ENCODE results near the gene ADGRL2. TPM values are rescaled to one million over a fixed set of nuclear protein-coding genes. Genes with fewer than 3 reads are reported as not detected.
A peak's percentile ranks its signal among the peaks of the same experiment; 100 is the strongest.

The ADGRL2 gene
- total and polyA plus RNA-seq, 2 experiments from 2014 or later: 38.2 to 90.3 TPM

DNA sequence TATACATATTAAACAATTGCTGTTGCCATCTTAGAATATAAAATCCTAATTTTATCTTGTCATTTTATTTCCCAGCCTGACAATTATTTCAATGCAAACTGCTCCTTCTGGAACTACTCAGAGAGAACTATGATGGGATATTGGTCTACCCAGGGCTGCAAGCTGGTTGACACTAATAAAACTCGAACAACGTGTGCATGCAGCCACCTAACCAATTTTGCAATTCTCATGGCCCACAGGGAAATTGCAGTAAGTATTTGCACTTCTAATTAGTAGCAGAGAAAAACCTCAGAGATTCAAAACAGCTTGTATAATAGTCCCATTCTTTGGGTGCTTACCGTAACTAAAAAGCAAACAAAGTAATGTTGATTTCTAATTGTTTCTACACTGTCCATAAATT, 167.2 kb downstream of the ADGRL2 start:
- Histone ChIP-seq H3K27ac (ENCODE audit: low read depth) (peak overlapping the region; percentile 24), H3K9me2 (ENCODE audit: insufficient read depth) (no peaks in the 10 kb centered on the region), H3K4me1 (ENCODE audit: insufficient read depth) (peaks cover 58% of the 10 kb centered on the region), H3K4me2 (peak overlapping the region; percentile 27; the same call in 1 of the 2 replicates), H3K79me2 (replicated peaks; ENCODE audit: insufficient read depth) (peaks cover 4% of the 10 kb centered on the region; the same call in 1 of the 2 replicates), H3K4me3 (no peak overlapping the region), H2AFZ (no peak overlapping the region), H3K27me3 (ENCODE audit: insufficient read depth) (no peaks in the 10 kb centered on the region), H3K36me3 (ENCODE audit: insufficient read depth) (peaks cover 7% of the 10 kb centered on the region; the same call in 1 of the 2 replicates), H3F3A (replicated peaks; ENCODE audit: low read depth) (no peaks in the 10 kb centered on the region), H4K20me1 (replicated peaks; ENCODE audit: insufficient read depth) (no peaks in the 10 kb centered on the region)
- Mint-ChIP-seq H3K27ac (peak overlapping the region; percentile 48; the same call in 1 of the 2 replicates), H3K36me3 (ENCODE audit: low read depth) (peaks cover 42% of the 10 kb centered on the region; the same call in 2 of the 3 replicates), H3K9me3 (no peaks in the 10 kb centered on the region), H3K4me3 (no peak overlapping the region), H3K27me3 (ENCODE audit: insufficient read depth, low read depth, poor library complexity) (no peaks in the 10 kb centered on the region), H3K4me1 (peaks cover 38% of the 10 kb centered on the region)
- TF ChIP-seq EZH2phosphoT487 (IDR thresholded peaks at IDR 0.05; ENCODE audit: unreplicated experiment): no peak
- no peak for TF ChIP-seq STAT1 (IDR thresholded peaks at IDR 0.05; ENCODE audit: unreplicated experiment)
- TF ChIP-seq, protein P1, sequence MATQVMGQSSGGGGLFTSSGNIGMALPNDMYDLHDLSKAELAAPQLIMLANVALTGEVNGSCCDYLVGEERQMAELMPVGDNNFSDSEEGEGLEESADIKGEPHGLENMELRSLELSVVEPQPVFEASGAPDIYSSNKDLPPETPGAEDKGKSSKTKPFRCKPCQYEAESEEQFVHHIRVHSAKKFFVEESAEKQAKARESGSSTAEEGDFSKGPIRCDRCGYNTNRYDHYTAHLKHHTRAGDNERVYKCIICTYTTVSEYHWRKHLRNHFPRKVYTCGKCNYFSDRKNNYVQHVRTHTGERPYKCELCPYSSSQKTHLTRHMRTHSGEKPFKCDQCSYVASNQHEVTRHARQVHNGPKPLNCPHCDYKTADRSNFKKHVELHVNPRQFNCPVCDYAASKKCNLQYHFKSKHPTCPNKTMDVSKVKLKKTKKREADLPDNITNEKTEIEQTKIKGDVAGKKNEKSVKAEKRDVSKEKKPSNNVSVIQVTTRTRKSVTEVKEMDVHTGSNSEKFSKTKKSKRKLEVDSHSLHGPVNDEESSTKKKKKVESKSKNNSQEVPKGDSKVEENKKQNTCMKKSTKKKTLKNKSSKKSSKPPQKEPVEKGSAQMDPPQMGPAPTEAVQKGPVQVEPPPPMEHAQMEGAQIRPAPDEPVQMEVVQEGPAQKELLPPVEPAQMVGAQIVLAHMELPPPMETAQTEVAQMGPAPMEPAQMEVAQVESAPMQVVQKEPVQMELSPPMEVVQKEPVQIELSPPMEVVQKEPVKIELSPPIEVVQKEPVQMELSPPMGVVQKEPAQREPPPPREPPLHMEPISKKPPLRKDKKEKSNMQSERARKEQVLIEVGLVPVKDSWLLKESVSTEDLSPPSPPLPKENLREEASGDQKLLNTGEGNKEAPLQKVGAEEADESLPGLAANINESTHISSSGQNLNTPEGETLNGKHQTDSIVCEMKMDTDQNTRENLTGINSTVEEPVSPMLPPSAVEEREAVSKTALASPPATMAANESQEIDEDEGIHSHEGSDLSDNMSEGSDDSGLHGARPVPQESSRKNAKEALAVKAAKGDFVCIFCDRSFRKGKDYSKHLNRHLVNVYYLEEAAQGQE (IDR thresholded peaks at IDR 0.05; ENCODE audit: unreplicated experiment): no peak
- TF ChIP-seq, protein P2, sequence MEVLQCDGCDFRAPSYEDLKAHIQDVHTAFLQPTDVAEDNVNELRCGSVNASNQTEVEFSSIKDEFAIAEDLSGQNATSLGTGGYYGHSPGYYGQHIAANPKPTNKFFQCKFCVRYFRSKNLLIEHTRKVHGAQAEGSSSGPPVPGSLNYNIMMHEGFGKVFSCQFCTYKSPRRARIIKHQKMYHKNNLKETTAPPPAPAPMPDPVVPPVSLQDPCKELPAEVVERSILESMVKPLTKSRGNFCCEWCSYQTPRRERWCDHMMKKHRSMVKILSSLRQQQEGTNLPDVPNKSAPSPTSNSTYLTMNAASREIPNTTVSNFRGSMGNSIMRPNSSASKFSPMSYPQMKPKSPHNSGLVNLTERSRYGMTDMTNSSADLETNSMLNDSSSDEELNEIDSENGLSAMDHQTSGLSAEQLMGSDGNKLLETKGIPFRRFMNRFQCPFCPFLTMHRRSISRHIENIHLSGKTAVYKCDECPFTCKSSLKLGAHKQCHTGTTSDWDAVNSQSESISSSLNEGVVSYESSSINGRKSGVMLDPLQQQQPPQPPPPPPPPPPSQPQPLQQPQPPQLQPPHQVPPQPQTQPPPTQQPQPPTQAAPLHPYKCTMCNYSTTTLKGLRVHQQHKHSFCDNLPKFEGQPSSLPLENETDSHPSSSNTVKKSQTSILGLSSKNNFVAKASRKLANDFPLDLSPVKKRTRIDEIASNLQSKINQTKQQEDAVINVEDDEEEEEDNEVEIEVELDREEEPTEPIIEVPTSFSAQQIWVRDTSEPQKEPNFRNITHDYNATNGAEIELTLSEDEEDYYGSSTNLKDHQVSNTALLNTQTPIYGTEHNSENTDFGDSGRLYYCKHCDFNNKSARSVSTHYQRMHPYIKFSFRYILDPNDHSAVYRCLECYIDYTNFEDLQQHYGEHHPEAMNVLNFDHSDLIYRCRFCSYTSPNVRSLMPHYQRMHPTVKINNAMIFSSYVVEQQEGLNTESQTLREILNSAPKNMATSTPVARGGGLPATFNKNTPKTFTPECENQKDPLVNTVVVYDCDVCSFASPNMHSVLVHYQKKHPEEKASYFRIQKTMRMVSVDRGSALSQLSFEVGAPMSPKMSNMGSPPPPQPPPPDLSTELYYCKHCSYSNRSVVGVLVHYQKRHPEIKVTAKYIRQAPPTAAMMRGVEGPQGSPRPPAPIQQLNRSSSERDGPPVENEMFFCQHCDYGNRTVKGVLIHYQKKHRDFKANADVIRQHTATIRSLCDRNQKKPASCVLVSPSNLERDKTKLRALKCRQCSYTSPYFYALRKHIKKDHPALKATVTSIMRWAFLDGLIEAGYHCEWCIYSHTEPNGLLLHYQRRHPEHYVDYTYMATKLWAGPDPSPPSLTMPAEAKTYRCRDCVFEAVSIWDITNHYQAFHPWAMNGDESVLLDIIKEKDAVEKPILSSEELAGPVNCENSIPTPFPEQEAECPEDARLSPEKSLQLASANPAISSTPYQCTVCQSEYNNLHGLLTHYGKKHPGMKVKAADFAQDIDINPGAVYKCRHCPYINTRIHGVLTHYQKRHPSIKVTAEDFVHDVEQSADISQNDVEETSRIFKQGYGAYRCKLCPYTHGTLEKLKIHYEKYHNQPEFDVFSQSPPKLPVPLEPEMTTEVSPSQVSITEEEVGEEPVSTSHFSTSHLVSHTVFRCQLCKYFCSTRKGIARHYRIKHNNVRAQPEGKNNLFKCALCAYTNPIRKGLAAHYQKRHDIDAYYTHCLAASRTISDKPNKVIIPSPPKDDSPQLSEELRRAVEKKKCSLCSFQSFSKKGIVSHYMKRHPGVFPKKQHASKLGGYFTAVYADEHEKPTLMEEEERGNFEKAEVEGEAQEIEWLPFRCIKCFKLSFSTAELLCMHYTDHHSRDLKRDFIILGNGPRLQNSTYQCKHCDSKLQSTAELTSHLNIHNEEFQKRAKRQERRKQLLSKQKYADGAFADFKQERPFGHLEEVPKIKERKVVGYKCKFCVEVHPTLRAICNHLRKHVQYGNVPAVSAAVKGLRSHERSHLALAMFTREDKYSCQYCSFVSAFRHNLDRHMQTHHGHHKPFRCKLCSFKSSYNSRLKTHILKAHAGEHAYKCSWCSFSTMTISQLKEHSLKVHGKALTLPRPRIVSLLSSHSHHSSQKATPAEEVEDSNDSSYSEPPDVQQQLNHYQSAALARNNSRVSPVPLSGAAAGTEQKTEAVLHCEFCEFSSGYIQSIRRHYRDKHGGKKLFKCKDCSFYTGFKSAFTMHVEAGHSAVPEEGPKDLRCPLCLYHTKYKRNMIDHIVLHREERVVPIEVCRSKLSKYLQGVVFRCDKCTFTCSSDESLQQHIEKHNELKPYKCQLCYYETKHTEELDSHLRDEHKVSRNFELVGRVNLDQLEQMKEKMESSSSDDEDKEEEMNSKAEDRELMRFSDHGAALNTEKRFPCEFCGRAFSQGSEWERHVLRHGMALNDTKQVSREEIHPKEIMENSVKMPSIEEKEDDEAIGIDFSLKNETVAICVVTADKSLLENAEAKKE (CRISPR knock-in tag; IDR thresholded peaks at IDR 0.05): no peak
- TF ChIP-seq JUNB (IDR thresholded peaks at IDR 0.05; ENCODE audit: unreplicated experiment): no peak
- TF ChIP-seq ZNF331 (CRISPR knock-in tag; IDR thresholded peaks at IDR 0.05; ENCODE audit: low read depth): no peak
- TF ChIP-seq, protein P3, sequence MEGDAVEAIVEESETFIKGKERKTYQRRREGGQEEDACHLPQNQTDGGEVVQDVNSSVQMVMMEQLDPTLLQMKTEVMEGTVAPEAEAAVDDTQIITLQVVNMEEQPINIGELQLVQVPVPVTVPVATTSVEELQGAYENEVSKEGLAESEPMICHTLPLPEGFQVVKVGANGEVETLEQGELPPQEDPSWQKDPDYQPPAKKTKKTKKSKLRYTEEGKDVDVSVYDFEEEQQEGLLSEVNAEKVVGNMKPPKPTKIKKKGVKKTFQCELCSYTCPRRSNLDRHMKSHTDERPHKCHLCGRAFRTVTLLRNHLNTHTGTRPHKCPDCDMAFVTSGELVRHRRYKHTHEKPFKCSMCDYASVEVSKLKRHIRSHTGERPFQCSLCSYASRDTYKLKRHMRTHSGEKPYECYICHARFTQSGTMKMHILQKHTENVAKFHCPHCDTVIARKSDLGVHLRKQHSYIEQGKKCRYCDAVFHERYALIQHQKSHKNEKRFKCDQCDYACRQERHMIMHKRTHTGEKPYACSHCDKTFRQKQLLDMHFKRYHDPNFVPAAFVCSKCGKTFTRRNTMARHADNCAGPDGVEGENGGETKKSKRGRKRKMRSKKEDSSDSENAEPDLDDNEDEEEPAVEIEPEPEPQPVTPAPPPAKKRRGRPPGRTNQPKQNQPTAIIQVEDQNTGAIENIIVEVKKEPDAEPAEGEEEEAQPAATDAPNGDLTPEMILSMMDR (conservative IDR thresholded peaks at IDR 0.05; ENCODE audit: low read depth in 2 of 2): no peak
- TF ChIP-seq NANOG (IDR thresholded peaks at IDR 0.05; ENCODE audit: borderline replicate concordance): no peak
- no peak for TF ChIP-seq POLR2AphosphoS5 (IDR thresholded peaks at IDR 0.05; ENCODE audit: low read depth)
- no peak for TF ChIP-seq ZNF114 (CRISPR knock-in tag; IDR thresholded peaks at IDR 0.05)
- TF ChIP-seq, protein P4, sequence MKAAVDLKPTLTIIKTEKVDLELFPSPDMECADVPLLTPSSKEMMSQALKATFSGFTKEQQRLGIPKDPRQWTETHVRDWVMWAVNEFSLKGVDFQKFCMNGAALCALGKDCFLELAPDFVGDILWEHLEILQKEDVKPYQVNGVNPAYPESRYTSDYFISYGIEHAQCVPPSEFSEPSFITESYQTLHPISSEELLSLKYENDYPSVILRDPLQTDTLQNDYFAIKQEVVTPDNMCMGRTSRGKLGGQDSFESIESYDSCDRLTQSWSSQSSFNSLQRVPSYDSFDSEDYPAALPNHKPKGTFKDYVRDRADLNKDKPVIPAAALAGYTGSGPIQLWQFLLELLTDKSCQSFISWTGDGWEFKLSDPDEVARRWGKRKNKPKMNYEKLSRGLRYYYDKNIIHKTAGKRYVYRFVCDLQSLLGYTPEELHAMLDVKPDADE (IDR thresholded peaks at IDR 0.05): no peak
- ATAC-seq (no peak), DNase-seq (ENCODE audit: low spot score) (no peak)
